SU-DHL-6 (cell line): Measurements from ENCODE around the gene SLFN14.

Experiments
- EZH2phosphoT487 ChIP-seq: fragments of 200-600 bp; sonication (generic), shearing (Covaris generic); conservative IDR thresholded peaks from 2 replicates; pipeline ENCODE4 v1.6.1; 2018; ENCODE audit warnings: mild to moderate bottlenecking, antibody characterized with exemption, low read length, moderate library complexity, mixed read lengths
- TF ChIP-seq, protein P1 (sequence below): fragments of 200-600 bp; sonication (generic); IDR thresholded peaks from one replicate; pipeline ENCODE4 v1.5.1; 2017; ENCODE audit warnings: antibody characterized with exemption, mild to moderate bottlenecking, low read length, moderate library complexity; ENCODE audit not compliant: insufficient read depth, poor library complexity, severe bottlenecking

DNA sequence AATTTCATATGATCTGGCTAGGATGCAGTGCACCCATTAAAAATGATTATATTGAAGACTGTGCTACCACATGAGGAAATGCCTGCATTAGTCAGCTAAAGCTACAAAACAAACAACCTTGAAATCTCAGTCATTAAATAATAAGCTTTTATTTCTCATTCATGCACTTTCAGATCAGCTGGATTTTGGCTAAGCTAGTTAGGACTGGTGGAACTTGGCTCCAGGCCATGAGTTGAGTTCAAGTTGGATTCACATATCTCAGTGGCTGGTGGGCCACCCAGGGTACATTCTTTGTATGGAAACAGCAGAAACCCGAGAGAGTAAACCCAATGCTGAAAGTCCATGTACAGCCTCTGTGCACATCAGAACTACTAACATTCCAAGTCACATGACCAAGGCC lies 16.8 kb downstream of the SLFN14 start:
- TF ChIP-seq, protein P1, sequence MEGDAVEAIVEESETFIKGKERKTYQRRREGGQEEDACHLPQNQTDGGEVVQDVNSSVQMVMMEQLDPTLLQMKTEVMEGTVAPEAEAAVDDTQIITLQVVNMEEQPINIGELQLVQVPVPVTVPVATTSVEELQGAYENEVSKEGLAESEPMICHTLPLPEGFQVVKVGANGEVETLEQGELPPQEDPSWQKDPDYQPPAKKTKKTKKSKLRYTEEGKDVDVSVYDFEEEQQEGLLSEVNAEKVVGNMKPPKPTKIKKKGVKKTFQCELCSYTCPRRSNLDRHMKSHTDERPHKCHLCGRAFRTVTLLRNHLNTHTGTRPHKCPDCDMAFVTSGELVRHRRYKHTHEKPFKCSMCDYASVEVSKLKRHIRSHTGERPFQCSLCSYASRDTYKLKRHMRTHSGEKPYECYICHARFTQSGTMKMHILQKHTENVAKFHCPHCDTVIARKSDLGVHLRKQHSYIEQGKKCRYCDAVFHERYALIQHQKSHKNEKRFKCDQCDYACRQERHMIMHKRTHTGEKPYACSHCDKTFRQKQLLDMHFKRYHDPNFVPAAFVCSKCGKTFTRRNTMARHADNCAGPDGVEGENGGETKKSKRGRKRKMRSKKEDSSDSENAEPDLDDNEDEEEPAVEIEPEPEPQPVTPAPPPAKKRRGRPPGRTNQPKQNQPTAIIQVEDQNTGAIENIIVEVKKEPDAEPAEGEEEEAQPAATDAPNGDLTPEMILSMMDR, result no peak
- no peak for TF ChIP-seq EZH2phosphoT487
